A673 (cell line): ENCODE measurements around the gene MDFIC2.

ENCODE experiments used
- EZH2 ChIP-seq: fragments of 200-600 bp; sonication (generic); IDR thresholded peaks from 2 replicates; pipeline ENCODE4 v1.6.1; 2017; ENCODE audit warnings: borderline replicate concordance, low read depth, mild to moderate bottlenecking, mixed read lengths, antibody characterized with exemption, low read length; ENCODE audit not compliant: poor library complexity, severe bottlenecking
- TF ChIP-seq, protein P1 (sequence below): fragments of 300-800, 200-600 bp; sonication (generic); conservative IDR thresholded peaks from 2 replicates; pipeline ENCODE4 v1.5.1; 2017; ENCODE audit warnings: low read depth, mild to moderate bottlenecking, antibody characterized with exemption, low read length, moderate library complexity, mixed read lengths

- TF ChIP-seq, protein P1, sequence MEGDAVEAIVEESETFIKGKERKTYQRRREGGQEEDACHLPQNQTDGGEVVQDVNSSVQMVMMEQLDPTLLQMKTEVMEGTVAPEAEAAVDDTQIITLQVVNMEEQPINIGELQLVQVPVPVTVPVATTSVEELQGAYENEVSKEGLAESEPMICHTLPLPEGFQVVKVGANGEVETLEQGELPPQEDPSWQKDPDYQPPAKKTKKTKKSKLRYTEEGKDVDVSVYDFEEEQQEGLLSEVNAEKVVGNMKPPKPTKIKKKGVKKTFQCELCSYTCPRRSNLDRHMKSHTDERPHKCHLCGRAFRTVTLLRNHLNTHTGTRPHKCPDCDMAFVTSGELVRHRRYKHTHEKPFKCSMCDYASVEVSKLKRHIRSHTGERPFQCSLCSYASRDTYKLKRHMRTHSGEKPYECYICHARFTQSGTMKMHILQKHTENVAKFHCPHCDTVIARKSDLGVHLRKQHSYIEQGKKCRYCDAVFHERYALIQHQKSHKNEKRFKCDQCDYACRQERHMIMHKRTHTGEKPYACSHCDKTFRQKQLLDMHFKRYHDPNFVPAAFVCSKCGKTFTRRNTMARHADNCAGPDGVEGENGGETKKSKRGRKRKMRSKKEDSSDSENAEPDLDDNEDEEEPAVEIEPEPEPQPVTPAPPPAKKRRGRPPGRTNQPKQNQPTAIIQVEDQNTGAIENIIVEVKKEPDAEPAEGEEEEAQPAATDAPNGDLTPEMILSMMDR = no peak
- no peak for TF ChIP-seq EZH2
Observed at GRCh38 chr3:70176224-70176623, 136.2 kb downstream of the MDFIC2 start.
